Fibroblast of villous mesenchyme (primary cell): ENCODE measurements around the gene NAA60. TPM values are rescaled to one million over a fixed set of nuclear protein-coding genes. Genes with fewer than 3 reads are reported as not detected.

ENCODE experiments used
- DNase-seq: peaks from one replicate; pipeline ENCODE4 v3.0.0-alpha.2; 2010; ENCODE audit warnings: low read depth
- H3K4me3 ChIP-seq: 2 replicates; pipeline ENCODE4 v1.5.1; 2011; ENCODE audit warnings: low read depth, mild to moderate bottlenecking, low read length
- small RNA-seq: library from RNA; depleted of rRNA; stranded (forward); fragments of <200 nt; gene quantifications from one replicate; pipeline ENCODE3, GENCODE V24; 2012
- total RNA-seq: library from RNA; depleted of rRNA; stranded (reverse); fragments of >200 nt; gene quantifications from 2 replicates; pipeline ENCODE4 v1.2.3, GENCODE V29; 2012
- TF ChIP-seq, protein P1 (sequence below): IDR thresholded peaks from 2 replicates; pipeline ENCODE4 v1.5.1; 2012; ENCODE audit warnings: low read depth, mild to moderate bottlenecking, low read length; ENCODE audit not compliant: insufficient read depth

The NAA60 gene
- total RNA-seq, 1 donor: 16.8 TPM

DNA sequence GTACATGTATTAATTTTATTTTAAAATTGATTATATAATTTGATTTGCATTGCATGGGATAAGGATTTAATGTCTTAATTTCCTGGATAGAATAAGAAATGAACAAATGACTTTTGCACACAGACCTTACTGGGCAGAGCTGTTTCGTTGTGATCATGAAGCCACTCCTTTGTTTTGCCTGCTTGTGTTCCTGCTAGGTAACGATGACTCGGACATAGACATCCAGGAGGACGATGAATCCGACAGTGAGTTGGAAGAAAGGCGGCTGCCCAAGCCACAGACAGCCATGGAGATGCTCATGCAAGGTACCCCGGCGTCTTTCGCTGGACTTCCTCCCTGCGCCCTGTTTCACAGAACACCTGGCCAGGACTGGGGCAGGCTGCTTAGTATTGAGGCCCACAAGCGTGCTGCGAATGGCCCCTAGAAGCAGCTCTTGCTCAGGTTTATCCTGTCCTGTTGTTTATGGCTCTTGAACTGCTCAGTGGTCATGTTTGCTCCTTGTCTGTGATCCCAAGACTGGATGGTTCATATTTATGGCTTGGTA, 87.0 kb downstream of the NAA60 start:
- TF ChIP-seq, protein P1, sequence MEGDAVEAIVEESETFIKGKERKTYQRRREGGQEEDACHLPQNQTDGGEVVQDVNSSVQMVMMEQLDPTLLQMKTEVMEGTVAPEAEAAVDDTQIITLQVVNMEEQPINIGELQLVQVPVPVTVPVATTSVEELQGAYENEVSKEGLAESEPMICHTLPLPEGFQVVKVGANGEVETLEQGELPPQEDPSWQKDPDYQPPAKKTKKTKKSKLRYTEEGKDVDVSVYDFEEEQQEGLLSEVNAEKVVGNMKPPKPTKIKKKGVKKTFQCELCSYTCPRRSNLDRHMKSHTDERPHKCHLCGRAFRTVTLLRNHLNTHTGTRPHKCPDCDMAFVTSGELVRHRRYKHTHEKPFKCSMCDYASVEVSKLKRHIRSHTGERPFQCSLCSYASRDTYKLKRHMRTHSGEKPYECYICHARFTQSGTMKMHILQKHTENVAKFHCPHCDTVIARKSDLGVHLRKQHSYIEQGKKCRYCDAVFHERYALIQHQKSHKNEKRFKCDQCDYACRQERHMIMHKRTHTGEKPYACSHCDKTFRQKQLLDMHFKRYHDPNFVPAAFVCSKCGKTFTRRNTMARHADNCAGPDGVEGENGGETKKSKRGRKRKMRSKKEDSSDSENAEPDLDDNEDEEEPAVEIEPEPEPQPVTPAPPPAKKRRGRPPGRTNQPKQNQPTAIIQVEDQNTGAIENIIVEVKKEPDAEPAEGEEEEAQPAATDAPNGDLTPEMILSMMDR: no peak
- no peak overlapping the region for H3K4me3 ChIP-seq
- DNase-seq: no peak

DNA sequence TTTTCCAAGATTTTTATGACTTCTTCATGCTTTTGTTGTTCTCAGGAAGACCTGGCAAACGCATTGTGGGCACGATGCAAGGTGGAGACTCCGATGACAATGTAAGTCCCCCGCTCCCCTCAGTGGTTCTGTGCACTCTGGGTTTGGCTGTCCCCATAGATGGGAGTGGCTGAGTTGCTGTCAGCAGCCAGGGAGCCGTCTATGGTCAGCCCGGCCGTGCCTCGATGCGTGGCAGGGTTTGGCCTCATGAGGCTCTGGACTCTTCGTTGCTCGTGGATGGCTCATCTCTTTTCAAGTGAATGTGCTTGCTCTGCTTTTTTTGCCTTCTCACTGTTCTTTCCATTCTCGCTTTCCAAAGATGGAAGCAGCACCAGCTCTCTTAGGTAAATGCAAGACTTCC, 89.3 kb downstream of the NAA60 start:
- DNase-seq: no peak
- TF ChIP-seq, protein P1: no peak
- H3K4me3 ChIP-seq: no peak overlapping the region

DNA sequence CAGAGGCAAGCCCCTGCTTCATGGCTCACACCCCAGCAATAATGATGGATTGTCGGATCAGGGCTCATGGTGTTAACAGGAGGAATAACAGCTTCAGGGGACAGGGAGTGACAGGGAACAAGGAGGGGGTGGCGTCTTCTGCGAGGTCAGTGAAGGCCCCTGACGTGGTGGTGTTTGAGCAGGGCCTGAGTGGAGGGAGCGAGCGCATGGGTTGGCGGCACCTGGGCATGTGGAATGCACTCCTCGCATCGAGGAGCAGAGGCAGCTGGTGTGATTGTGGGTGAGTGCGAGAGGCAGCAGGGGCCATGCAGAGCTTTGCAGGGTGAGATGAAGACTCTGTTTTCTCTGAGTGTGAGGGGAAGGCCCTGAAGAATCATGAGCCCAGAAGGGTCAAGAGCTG, 90.6 kb downstream of the NAA60 start:
- no peak for DNase-seq
- no peak overlapping the region for H3K4me3 ChIP-seq
- TF ChIP-seq, protein P1: no peak

DNA sequence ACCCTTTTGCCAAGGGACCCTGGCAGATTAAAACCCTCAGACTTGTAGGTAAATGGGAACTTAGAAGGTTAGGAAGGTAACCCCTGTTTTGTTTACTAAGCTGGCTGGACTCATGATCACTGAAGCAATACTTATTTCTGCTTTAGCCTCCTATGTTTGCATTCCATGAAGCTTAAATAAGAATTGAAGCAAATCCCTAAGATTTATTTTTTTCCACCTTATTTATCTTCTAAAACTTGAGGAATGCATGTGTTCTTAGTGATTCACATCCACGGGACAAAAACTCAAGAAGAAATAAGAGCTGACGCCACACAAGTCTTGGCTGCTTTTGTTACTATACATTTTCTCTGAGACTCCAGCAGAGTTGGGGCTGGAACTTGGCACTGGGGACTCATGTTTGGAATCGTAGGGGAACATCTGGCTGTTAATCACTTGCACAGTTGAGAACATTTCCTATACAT, 92.8 kb downstream of the NAA60 start:
- H3K4me3 ChIP-seq: no peak overlapping the region
- peak; percentile 86 for DNase-seq
- TF ChIP-seq, protein P1: no peak

Small RNAs within 50 kb of the gene (small RNA-seq; reads per million reads assigned to genes)
- not detected for gene MIR6126

Other genes with a start within 250 kb of the NAA60 start
- gene ZNF200, start 208.5 kb upstream of the NAA60 start, total RNA-seq: 10.0 and 11.2 TPM in 2 replicates
- under 0.01 TPM in 1 of 2 replicates, not detected in the other for gene MEFV, start 187.0 kb upstream of the NAA60 start, total RNA-seq
- gene ZNF263, start 160.2 kb upstream of the NAA60 start, total RNA-seq: 43.2 and 56.7 TPM in 2 replicates
- 4.2 and 7.3 TPM in 2 replicates for gene TIGD7, start 138.2 kb upstream of the NAA60 start, total RNA-seq
- gene ZNF75A, start 138.2 kb upstream of the NAA60 start, total RNA-seq: 19.0 and 25.5 TPM in 2 replicates
- gene OR2C1, start 87.8 kb upstream of the NAA60 start, total RNA-seq: not detected in 2 replicates
- 12.1 and 12.6 TPM in 2 replicates for gene ZSCAN32, start 42.7 kb upstream of the NAA60 start, total RNA-seq
- gene ZNF174, start 42.5 kb upstream of the NAA60 start, total RNA-seq: 8.1 and 8.6 TPM in 2 replicates
- 3.2 and 5.2 TPM in 2 replicates for gene ZNF597, start 176 bp upstream of the NAA60 start, total RNA-seq
- not detected in 2 replicates for gene C16orf90, start 51.8 kb downstream of the NAA60 start, total RNA-seq
- gene CLUAP1, start 57.3 kb downstream of the NAA60 start, total RNA-seq: 14.5 and 22.0 TPM in 2 replicates
- not detected in 2 replicates for gene NLRC3, start 133.7 kb downstream of the NAA60 start, total RNA-seq
- 7.1 and 7.3 TPM in 2 replicates for gene SLX4, start 167.9 kb downstream of the NAA60 start, total RNA-seq
- gene DNASE1, start 211.0 kb downstream of the NAA60 start, total RNA-seq: 10.3 and 16.4 TPM in 2 replicates